ENCODE data around the gene CPEB1.
"Not testable (repeated sequence)": the region's sequence is repeated elsewhere in the genome, so short reads cannot be mapped to it uniquely, and the experiment has no call there.

CPEB1 gene

GRCh38 chr15:82502700-82503339 lies 144.3 kb downstream of the CPEB1 start:
- not testable (repeated sequence) for DNase-seq

GRCh38 chr15:82500772-82501171 lies 146.4 kb downstream of the CPEB1 start:
- DNase-seq, result not testable (repeated sequence)

GRCh38 chr15:82497978-82498377 lies 149.2 kb downstream of the CPEB1 start:
- not testable (repeated sequence) for DNase-seq

Data from SW 1271 (cell line).